ENCODE data around the gene ELFN2.

ELFN2 gene

GRCh38 chr22:37449331-37450001 is 22.2 kb upstream of the ELFN2 start:
- Histone ChIP-seq H3K4me3 (ENCODE audit: low read depth, low read length) (no peak overlapping the region), H3K27me3 (replicated peaks) (no peaks in the 10 kb centered on the region), H3K36me3 (replicated peaks) (no peaks in the 10 kb centered on the region), H3K27ac (no peak overlapping the region)
- TF ChIP-seq, protein P1, sequence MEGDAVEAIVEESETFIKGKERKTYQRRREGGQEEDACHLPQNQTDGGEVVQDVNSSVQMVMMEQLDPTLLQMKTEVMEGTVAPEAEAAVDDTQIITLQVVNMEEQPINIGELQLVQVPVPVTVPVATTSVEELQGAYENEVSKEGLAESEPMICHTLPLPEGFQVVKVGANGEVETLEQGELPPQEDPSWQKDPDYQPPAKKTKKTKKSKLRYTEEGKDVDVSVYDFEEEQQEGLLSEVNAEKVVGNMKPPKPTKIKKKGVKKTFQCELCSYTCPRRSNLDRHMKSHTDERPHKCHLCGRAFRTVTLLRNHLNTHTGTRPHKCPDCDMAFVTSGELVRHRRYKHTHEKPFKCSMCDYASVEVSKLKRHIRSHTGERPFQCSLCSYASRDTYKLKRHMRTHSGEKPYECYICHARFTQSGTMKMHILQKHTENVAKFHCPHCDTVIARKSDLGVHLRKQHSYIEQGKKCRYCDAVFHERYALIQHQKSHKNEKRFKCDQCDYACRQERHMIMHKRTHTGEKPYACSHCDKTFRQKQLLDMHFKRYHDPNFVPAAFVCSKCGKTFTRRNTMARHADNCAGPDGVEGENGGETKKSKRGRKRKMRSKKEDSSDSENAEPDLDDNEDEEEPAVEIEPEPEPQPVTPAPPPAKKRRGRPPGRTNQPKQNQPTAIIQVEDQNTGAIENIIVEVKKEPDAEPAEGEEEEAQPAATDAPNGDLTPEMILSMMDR (IDR thresholded peaks at IDR 0.05; ENCODE audit: low read depth, low read length, missing control alignments): no peak
- in situ Hi-C loops (cut with HindIII; ENCODE audit: low pct_ligation_motif_present, low sequenced_read_pairs): no loop called here
- DNase-seq: no peak

DNA sequence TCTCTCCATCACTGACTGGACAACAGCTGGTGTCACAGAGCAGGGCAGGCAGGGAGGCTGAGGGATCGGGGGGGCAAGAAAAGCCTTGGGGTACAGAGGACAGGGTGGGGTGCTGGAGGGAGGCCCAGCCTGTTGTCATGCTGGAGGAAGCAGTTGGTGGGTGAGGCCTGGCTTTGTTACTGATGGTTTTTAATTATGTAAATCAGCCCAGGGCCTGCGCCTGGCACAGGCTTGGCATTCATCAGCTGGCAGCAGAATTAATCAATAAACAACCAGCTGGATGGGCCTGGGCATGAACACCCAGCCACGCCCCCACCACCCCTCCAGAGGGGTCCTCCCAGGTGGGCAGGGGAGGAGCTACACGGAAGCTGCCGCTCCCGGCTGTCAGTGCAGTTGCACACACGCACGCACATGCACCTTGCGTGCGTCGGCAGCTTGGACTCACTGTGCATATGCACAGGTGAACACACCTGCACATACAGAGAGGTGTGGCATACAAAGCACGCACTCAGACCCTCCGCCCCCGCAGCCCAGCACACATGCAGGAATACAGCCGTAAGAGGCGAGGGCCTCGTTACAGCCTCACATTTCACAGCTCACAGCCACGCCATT is 21.3 kb upstream of the ELFN2 start:
- in situ Hi-C loops (cut with HindIII; ENCODE audit: low pct_ligation_motif_present, low sequenced_read_pairs): no loop called here
- TF ChIP-seq, protein P1 (IDR thresholded peaks at IDR 0.05; ENCODE audit: low read depth, low read length, missing control alignments): no peak
- Histone ChIP-seq H3K36me3 (replicated peaks) (no peaks in the 10 kb centered on the region), H3K27ac (no peak overlapping the region), H3K27me3 (replicated peaks) (no peaks in the 10 kb centered on the region), H3K4me3 (ENCODE audit: low read depth, low read length) (no peak overlapping the region)
- no peak for DNase-seq

DNA sequence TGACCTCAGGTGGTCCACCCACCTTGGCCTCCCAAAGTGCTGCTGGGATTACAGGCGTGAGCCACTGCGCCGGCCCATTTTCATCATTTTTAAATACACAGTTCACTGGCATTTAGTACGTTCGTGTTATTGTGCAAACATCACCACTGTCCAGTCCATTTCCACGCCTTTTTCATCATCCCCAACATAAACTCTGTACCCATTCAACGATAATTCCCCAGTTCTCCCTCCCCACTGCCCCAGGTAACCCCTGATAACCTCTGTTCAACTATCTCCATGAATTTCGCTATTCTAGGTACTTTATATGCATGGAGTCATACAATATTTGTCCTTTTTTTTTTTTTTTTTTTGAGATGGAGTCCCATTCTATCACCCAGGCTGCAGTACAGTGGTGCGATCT is 18.2 kb upstream of the ELFN2 start:
- Histone ChIP-seq H3K27ac (no peak overlapping the region), H3K4me3 (ENCODE audit: low read depth, low read length) (no peak overlapping the region), H3K27me3 (replicated peaks) (no peaks in the 10 kb centered on the region), H3K36me3 (replicated peaks) (no peaks in the 10 kb centered on the region)
- DNase-seq: no peak
- TF ChIP-seq, protein P1 (IDR thresholded peaks at IDR 0.05; ENCODE audit: low read depth, low read length, missing control alignments): no peak
- in situ Hi-C loops (cut with HindIII; ENCODE audit: low pct_ligation_motif_present, low sequenced_read_pairs): no loop called here

- Histone ChIP-seq H3K4me3 (ENCODE audit: low read depth, low read length) (no peak overlapping the region), H3K36me3 (replicated peaks) (no peaks in the 10 kb centered on the region), H3K27me3 (replicated peaks) (no peaks in the 10 kb centered on the region), H3K27ac (no peak overlapping the region)
- in situ Hi-C loops (cut with HindIII; ENCODE audit: low pct_ligation_motif_present, low sequenced_read_pairs): no loop called here
- DNase-seq: no peak
- TF ChIP-seq, protein P1 (IDR thresholded peaks at IDR 0.05; ENCODE audit: low read depth, low read length, missing control alignments): no peak
Measured at GRCh38 chr22:37443977-37444376, 16.7 kb upstream of the ELFN2 start.

GRCh38 chr22:37443086-37443485 is 15.8 kb upstream of the ELFN2 start:
- no peak overlapping the region for H3K4me3 ChIP-seq (ENCODE audit: low read depth, low read length)
- in situ Hi-C loops (cut with HindIII; ENCODE audit: low pct_ligation_motif_present, low sequenced_read_pairs): no loop called here
- H3K27me3 ChIP-seq (replicated peaks): no peaks in the 10 kb centered on the region
- H3K36me3 ChIP-seq (replicated peaks): no peaks in the 10 kb centered on the region
- no peak for DNase-seq
- TF ChIP-seq, protein P1 (IDR thresholded peaks at IDR 0.05; ENCODE audit: low read depth, low read length, missing control alignments): no peak
- no peak overlapping the region for H3K27ac ChIP-seq

Measured in brain microvascular endothelial cell (primary cell).